HCEC 1CT (cell line): ENCODE data around the gene CHSY1.

Experiments
- DNase-seq: peaks from one replicate; pipeline ENCODE4 v3.0.0-alpha.2; 2017

CHSY1 gene

DNA sequence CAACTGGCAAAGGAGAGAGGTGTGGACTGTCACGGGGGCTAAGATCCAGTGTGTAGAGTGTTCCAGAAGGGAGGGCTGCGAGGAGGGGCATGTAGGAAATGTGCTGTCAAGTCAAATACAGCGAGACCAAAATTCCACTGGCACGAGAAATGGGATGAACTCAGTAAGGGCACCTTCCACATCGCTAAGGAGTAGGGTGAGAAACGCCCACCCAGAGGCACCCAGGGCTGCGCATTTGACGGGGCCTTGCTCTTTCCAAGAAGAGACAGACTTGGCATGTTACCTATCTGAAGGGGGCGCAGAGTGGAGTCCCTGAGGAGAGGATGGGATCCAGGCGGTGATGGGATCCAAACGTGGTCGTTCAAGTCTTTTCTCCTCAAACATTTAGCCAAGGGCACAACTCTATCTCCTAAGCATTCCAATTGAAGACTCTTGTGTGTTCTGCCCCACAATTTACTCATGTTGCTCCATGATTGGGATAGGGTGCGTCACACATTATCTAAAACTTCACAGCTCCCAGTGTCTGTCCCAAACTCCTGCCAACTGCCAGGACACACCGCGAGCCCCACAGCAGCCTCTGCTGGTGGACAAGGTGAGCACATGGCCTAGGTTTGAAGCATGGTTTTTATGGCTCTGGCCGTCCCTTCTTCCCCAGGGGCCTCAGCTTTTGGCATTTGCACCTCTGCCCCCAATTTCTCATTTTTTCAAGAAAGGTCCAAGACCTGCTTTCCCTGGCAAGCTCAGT, 17.8 kb upstream of the CHSY1 start:
- peak; percentile 25 for DNase-seq

GRCh38 chr15:101267320-101268104, 15.7 kb upstream of the CHSY1 start:
- peak; percentile 71 for DNase-seq

DNA sequence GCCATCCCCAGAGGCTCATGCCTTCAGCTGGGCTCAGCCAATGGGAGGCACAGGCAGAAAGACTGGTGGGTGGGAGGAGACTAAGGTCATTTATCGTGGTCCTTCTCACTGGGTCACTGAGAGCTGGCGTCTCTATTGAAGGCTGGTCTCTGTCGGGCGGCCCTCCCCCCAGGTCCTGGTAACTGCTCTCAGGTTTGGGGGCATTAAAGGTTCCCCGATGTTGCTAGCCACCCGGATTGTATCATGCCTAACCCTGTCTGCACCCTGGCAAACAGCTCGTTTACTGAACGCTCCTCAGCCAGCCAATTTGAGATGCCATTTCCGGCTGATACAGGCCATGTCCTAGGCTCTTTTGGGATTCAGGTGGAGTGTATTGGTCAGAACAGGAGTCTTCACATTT, 14.9 kb upstream of the CHSY1 start:
- no peak for DNase-seq

DNA sequence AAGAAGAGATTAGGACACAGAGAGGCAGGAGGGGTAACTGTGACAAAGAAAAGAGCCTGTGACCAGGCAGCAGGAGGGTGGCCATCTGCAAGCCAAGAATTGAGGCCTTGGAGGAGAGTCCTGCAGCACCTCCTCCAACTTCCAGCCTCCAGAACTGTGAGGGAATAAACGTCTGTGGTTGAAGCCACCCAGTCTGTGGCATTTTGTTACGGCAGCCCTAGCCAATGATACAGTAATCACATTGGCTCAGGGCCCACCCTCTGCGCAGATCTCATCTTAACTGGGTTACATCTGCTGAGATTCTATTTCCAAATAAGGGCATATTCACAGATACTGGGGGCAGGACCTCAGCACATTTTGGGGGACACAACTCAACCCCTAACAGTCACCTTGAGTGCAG, 14.2 kb upstream of the CHSY1 start:
- DNase-seq, result no peak

DNA sequence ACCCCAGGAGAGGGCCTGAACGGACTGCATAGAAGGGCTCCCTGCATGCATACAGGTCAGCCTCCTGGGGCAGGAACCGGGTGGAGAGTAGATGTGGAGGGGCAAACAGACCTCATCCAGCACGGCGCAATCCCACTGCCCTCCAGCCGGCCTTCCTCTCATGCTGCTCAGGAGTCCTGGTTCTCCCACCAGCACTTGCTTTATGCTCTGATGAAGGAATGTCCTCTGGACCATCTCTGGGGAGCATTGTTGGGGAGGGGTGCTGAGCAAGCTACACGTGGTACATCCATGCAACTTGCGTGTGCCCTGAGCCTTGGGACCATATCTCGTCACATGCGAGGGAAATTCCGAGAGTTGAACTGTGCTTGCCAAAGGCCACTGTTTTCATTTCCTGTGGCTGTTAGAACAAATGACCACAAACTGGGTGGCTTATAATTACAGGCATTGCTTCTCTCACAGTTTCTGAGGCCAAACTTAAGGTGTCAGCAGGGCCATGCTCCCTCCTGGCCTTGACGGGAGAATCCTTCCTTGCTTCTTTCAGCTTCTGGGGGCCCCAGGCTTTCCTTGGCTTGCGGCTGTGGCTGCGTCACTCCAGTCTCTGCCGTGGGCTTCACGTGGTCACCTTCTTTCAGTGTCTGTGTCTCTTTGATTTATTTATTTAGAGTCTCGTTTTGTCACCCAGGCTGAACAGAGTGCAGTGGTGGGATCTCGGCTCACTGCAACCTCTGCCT, 13.2 kb upstream of the CHSY1 start:
- no peak for DNase-seq

GRCh38 chr15:101264011-101264410, 12.2 kb upstream of the CHSY1 start:
- DNase-seq, result no peak

- DNase-seq, result no peak
Observed at GRCh38 chr15:101262551-101262950, 10.7 kb upstream of the CHSY1 start.

DNA sequence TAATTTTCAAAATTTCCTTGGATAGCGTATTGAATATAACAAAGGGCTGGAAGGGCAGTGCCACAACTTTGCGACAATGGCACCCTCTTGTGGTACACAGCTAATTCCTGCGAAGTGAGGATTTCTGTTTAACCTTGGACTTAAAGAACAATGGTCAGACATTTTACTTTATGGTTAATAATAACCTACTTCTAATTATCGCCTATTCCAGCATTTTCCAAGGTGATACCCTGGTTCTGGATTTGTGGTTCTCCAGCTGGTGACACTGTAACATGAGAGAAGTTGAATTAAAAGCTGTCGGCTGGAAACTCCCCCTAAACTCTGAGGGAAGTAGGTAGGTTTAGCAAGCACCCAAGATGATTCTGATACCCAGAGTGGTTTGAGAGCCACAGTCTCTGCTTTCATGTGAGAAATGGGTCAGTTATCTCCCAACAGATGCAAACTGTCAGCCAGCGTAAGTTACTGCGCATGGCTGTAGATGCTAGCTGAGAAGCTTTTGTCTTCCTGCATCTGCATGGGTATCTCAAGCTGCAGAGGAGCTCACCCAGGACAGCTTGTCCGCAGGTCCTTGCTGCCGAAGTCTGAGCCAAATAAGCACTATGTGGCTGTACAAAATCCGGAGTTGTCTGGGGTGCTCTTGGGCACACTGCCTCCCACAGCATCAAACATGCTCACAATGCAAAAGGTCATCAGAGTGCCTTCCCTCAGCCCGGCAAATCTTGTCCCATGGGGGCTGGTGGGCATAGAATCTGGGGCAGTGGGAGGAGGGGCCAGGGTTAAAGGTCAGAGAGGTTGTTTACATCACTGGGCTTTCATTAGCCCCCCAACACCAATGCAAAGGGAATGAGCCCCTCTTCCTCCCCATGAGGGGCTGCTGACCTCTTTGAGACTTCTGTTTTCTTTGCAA, 6.6 kb upstream of the CHSY1 start:
- DNase-seq, result peak; percentile 64

- peak; percentile 61 for DNase-seq
Observed at GRCh38 chr15:101256757-101257156, 4.9 kb upstream of the CHSY1 start.

- DNase-seq, result no peak
Observed at GRCh38 chr15:101255615-101256241, 3.9 kb upstream of the CHSY1 start.

DNA sequence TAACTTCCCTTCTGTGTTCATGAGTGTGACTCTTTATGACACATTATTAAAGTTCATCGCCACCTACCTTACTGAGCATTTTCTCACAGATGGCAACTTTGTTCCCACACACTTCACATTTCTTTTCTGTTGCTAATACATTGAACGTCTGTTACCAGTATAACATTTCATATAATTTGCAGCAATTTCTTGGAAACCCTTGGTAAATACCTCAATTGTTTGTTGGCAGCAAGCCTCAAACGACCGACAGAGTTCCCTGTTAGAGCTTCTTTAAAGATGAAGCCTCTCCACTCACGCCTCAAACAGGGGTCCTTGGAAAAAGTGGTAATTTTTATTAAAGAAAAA, 3.2 kb upstream of the CHSY1 start:
- DNase-seq, result no peak

DNA sequence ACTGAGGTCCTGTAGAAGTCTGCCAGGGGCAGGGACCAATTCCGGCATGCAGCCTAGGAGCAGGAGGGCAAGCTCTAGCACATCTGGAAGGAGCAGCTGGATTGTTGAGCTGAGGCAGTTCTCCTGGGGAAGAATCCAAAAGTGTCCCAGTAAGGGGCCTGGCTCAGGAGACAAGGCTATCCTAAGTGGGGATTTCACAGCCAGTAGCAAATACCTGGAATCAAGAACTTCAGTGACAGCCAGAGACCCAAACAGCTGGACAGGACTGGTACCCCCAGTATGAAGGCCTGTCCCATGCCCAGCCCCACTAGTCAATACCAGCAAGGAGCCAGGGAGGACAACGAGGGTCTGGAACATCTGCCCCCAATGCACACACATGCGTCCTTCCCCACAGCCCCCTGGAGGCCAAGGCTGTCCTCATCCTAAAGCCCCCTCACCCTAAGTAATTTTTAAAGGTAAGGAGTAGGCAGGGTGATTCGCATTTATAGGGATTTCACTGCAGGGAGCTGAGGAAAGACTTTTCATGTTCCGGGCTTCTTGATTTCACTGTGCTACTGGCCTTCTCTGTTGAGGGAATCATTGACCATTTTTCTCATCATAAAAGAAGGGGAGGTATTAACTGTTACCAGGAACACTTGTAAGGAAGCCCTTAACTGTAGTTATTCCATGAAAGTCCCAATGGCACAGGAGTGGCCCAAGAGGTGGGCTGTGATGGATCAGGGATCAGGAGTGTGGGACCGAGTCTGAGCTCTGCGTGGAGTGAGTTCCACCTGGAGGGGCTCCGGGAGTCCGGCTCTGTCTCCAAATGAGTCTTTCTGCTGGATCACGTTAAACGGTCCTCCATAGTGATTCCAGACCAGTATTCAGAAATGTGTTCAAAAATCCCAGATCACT, 2.6 kb upstream of the CHSY1 start:
- no peak for DNase-seq

- DNase-seq, result no peak
Observed at GRCh38 chr15:101252836-101253235, 988 bp upstream of the CHSY1 start.

DNA sequence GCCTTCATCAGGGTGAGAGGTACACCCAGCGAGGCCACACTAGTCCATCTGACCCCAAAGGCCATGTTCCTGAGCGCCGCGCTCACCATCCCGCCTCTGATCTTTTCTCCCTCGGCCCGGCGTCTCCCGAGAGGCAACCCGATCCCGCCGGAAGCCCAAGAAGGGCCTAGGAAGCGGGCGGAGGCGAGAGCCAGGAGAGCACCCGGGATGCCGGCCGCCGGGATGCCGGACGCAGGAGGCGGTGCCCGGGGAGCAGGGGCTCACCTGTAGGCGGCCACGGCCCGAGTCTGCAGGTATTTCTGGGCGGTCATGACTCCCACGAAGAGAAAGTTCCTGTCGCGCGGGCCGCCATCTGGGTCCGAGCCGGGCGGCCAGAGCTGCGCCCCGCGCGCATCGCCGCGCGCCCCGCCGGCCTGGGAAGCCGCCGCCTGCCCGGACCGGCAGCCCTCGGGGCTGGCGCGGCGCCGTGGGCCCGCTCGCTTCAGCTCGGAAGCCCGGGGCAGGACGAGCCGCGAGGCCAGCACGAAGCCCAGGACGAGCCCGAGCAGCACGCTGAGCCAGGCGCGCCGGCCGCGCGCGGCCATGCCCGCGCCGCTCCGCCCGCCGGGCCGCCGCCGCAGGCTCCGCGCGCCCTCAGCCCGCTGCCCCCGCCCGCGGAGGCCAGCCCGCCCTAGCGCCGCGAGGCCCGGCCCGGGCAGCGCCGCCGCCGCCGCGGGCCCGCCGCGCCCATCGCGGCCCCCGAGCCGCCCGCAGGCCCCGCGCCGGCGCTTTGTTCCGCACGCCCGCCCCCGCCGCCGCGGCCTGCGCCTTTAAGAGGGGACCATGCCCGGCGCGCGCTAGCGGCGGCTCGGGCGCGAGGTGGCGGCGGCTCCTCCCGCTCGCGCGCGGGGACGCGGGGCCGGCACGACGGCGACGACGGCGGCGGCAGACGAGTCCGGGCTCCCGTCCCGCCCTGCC, 697 bp downstream of the CHSY1 start:
- DNase-seq, result peak; percentile 59

- peak; percentile 73 for DNase-seq
Observed at GRCh38 chr15:101250341-101250831, 1.5 kb downstream of the CHSY1 start.

GRCh38 chr15:101248274-101248673, 3.6 kb downstream of the CHSY1 start:
- DNase-seq, result no peak

GRCh38 chr15:101246824-101247745, 4.8 kb downstream of the CHSY1 start:
- no peak for DNase-seq

DNA sequence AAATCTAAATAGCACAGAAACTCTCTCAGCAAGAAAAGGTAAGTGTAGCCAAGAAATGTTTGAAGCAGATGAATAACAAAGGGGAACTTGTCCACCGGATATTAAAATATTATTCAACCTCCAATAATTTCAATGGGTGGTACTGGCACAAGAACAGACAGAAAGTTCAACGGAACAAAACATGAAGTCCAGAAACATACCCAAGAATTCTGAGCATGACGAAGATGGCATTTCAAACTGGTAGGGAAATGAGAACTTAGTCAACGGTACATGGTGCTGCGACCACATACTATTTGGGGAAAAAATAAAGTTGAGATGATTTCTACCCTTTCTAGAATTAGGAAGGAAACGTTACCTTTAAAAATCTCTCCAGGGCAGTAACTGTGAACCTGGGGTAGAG, 5.5 kb downstream of the CHSY1 start:
- no peak for DNase-seq
